Measurements from ENCODE around the gene SPO11. TPM values are rescaled to one million over a fixed set of nuclear protein-coding genes. Genes with fewer than 3 reads are reported as not detected.

SPO11 gene
- total RNA-seq, 6 experiments from 2014 or later = not detected

- Mint-ChIP-seq H3K36me3 (ENCODE audit: low read depth) (no peaks in the 10 kb centered on the region), H3K4me1 (ENCODE audit: low read depth) (no peaks in the 10 kb centered on the region), H3K9me3 (no peaks in the 10 kb centered on the region), H3K27ac (no peak overlapping the region), H3K4me3 (no peak overlapping the region), H3K27me3 (ENCODE audit: insufficient read depth) (peaks cover 25% of the 10 kb centered on the region)
- DNase-seq = no peak
- TF ChIP-seq CTCF (IDR thresholded peaks at IDR 0.05) = no peak
Observed at GRCh38 chr20:57316795-57317201, 12.8 kb upstream of the SPO11 start.

- Mint-ChIP-seq H3K9me3 (no peaks in the 10 kb centered on the region), H3K36me3 (ENCODE audit: low read depth) (no peaks in the 10 kb centered on the region), H3K4me1 (ENCODE audit: low read depth) (no peaks in the 10 kb centered on the region), H3K27ac (no peak overlapping the region), H3K4me3 (no peak overlapping the region), H3K27me3 (ENCODE audit: insufficient read depth) (peaks cover 26% of the 10 kb centered on the region)
- TF ChIP-seq CTCF (IDR thresholded peaks at IDR 0.05) = no peak
- DNase-seq = no peak
Observed at GRCh38 chr20:57317316-57317788, 12.3 kb upstream of the SPO11 start.

- no peak for TF ChIP-seq CTCF (IDR thresholded peaks at IDR 0.05)
- Mint-ChIP-seq H3K36me3 (ENCODE audit: low read depth) (no peaks in the 10 kb centered on the region), H3K9me3 (no peaks in the 10 kb centered on the region), H3K27ac (no peak overlapping the region), H3K4me3 (no peak overlapping the region), H3K4me1 (ENCODE audit: low read depth) (no peaks in the 10 kb centered on the region; the same call in 1 of the 2 replicates), H3K27me3 (ENCODE audit: insufficient read depth) (peaks cover 31% of the 10 kb centered on the region)
- no peak for DNase-seq
Observed at GRCh38 chr20:57317789-57318371, 11.7 kb upstream of the SPO11 start.

- Mint-ChIP-seq H3K4me3 (no peak overlapping the region), H3K36me3 (ENCODE audit: low read depth) (no peaks in the 10 kb centered on the region), H3K27ac (no peak overlapping the region), H3K4me1 (ENCODE audit: low read depth) (no peaks in the 10 kb centered on the region; the same call in 1 of the 2 replicates), H3K9me3 (no peaks in the 10 kb centered on the region), H3K27me3 (ENCODE audit: insufficient read depth) (peaks cover 27% of the 10 kb centered on the region)
- DNase-seq = no peak
- TF ChIP-seq CTCF (IDR thresholded peaks at IDR 0.05) = no peak
Observed at GRCh38 chr20:57319584-57319983, 10.0 kb upstream of the SPO11 start.

GRCh38 chr20:57320358-57320757 is 9.2 kb upstream of the SPO11 start:
- no peak for TF ChIP-seq CTCF (IDR thresholded peaks at IDR 0.05)
- DNase-seq = no peak
- Mint-ChIP-seq H3K9me3 (no peaks in the 10 kb centered on the region), H3K27me3 (ENCODE audit: insufficient read depth) (peaks cover 29% of the 10 kb centered on the region), H3K4me3 (no peak overlapping the region), H3K36me3 (ENCODE audit: low read depth) (no peaks in the 10 kb centered on the region), H3K4me1 (ENCODE audit: low read depth) (no peaks in the 10 kb centered on the region; the same call in 1 of the 2 replicates), H3K27ac (no peak overlapping the region)
